Nephron progenitor cell (in vitro differentiated cells): ENCODE results near the gene CCDC85C.
A peak's percentile ranks its signal among the peaks of the same experiment; 100 is the strongest.

Source experiments
- DNase-seq: peaks from one replicate; pipeline ENCODE4 v3.0.0; 2021
- H3K27ac Mint-ChIP-seq: 2 replicates; pipeline ENCODE4 v1.8.0; 2021; ENCODE audit warnings: mild to moderate bottlenecking, moderate library complexity, mixed read lengths
- H3K27me3 Mint-ChIP-seq: 2 replicates; pipeline ENCODE4 v1.8.0; 2021; ENCODE audit warnings: mild to moderate bottlenecking, low read depth, mixed read lengths; ENCODE audit not compliant: poor library complexity
- H3K36me3 Mint-ChIP-seq: 2 replicates; pipeline ENCODE4 v1.8.0; 2021; ENCODE audit warnings: low read depth, mixed read lengths
- H3K4me1 Mint-ChIP-seq: 2 replicates; pipeline ENCODE4 v1.8.0; 2021; ENCODE audit warnings: mixed read lengths
- H3K4me3 Mint-ChIP-seq: 2 replicates; pipeline ENCODE4 v1.8.0; 2021; ENCODE audit warnings: mild to moderate bottlenecking, moderate library complexity, mixed read lengths
- H3K9me3 Mint-ChIP-seq: 2 replicates; pipeline ENCODE4 v1.8.0; 2021; ENCODE audit warnings: mild to moderate bottlenecking, moderate library complexity, mixed read lengths
- TF ChIP-seq, protein P1 (sequence below): fragments of 200-600 bp; sonication (generic); IDR thresholded peaks from 2 replicates; pipeline ENCODE4 v1.5.0; 2021; ENCODE audit warnings: antibody characterized with exemption

The CCDC85C gene

GRCh38 chr14:99510556-99511139 is 93.4 kb downstream of the CCDC85C start:
- Mint-ChIP-seq H3K27ac (no peak overlapping the region), H3K27me3 (peaks cover 2% of the 10 kb centered on the region), H3K4me1 (peaks cover 12% of the 10 kb centered on the region), H3K9me3 (no peaks in the 10 kb centered on the region), H3K36me3 (peaks cover 27% of the 10 kb centered on the region), H3K4me3 (no peak overlapping the region)
- TF ChIP-seq, protein P1, sequence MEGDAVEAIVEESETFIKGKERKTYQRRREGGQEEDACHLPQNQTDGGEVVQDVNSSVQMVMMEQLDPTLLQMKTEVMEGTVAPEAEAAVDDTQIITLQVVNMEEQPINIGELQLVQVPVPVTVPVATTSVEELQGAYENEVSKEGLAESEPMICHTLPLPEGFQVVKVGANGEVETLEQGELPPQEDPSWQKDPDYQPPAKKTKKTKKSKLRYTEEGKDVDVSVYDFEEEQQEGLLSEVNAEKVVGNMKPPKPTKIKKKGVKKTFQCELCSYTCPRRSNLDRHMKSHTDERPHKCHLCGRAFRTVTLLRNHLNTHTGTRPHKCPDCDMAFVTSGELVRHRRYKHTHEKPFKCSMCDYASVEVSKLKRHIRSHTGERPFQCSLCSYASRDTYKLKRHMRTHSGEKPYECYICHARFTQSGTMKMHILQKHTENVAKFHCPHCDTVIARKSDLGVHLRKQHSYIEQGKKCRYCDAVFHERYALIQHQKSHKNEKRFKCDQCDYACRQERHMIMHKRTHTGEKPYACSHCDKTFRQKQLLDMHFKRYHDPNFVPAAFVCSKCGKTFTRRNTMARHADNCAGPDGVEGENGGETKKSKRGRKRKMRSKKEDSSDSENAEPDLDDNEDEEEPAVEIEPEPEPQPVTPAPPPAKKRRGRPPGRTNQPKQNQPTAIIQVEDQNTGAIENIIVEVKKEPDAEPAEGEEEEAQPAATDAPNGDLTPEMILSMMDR: no peak
- no peak for DNase-seq

DNA sequence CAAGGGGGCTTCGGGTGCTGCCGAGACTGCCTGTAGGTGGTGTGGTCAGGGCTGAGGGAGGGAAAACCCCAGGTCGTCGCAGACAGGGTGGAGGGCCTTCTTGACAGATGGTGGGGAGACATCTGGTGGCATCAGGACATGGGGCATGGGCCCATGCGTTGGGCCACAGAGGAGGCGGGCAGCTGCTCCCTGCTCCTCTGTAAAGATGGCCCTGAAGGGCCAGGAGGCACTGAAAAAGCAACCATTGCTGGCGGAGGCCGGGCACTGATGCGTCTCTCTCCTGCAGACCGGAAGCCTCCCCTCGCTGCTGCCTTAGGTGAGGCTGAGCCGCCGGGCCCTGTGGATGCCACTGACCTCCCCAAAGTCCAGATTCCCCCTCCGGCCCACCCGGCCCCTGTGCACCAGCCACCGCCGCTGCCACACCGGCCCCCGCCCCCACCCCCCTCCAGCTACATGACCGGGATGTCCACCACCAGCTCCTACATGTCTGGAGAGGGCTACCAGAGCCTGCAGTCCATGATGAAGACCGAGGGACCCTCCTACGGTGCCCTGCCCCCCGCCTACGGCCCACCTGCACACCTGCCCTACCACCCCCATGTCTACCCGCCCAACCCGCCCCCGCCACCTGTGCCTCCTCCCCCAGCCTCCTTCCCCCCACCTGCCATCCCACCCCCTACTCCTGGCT is 94.0 kb downstream of the CCDC85C start:
- H3K36me3 Mint-ChIP-seq: peaks cover 32% of the 10 kb centered on the region
- no peak overlapping the region for H3K27ac Mint-ChIP-seq
- no peak overlapping the region for H3K4me3 Mint-ChIP-seq
- peaks cover 12% of the 10 kb centered on the region for H3K4me1 Mint-ChIP-seq
- no peaks in the 10 kb centered on the region for H3K9me3 Mint-ChIP-seq
- peaks cover 2% of the 10 kb centered on the region for H3K27me3 Mint-ChIP-seq
- TF ChIP-seq, protein P1: no peak
- DNase-seq: no peak

DNA sequence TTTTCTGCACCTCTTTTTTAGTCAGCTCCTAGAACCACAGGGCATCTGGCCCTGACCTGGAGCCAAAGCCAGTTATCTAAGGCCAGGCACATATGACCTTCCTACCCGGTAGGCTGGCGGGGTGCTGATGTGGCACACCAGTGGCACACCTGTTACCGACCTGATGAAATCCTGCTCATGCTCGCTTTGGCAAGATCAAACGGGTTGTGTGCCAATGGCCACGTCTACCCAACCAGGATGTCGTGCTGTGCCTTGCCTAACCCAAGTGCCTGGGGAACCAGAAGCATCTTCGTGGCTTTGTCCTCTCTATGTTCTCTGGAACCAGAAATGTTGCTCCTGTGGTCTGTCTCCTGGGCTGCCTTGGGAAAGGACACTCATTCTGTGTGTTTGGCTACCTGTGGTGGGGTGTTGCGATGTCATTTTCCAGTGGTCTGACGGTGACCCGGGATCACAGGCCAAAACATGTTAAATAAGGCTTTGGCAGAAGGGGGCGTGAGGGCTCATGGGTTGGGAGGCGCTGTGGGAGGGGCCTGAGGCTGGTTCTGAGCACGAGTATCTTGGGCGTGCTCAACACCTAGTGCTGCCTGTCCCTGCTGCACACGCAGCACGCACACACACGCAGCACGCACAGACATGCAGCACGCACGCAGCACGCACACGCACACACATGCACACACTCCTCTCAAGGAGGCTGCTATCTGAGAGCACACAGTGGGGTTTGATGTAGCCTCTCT is 94.9 kb downstream of the CCDC85C start:
- peaks cover 41% of the 10 kb centered on the region for H3K36me3 Mint-ChIP-seq
- peaks cover 2% of the 10 kb centered on the region for H3K27me3 Mint-ChIP-seq
- peak overlapping the region; percentile 87 for H3K27ac Mint-ChIP-seq
- TF ChIP-seq, protein P1: no peak
- no peak for DNase-seq
- no peak overlapping the region for H3K4me3 Mint-ChIP-seq
- H3K4me1 Mint-ChIP-seq: peaks cover 12% of the 10 kb centered on the region
- no peaks in the 10 kb centered on the region for H3K9me3 Mint-ChIP-seq

DNA sequence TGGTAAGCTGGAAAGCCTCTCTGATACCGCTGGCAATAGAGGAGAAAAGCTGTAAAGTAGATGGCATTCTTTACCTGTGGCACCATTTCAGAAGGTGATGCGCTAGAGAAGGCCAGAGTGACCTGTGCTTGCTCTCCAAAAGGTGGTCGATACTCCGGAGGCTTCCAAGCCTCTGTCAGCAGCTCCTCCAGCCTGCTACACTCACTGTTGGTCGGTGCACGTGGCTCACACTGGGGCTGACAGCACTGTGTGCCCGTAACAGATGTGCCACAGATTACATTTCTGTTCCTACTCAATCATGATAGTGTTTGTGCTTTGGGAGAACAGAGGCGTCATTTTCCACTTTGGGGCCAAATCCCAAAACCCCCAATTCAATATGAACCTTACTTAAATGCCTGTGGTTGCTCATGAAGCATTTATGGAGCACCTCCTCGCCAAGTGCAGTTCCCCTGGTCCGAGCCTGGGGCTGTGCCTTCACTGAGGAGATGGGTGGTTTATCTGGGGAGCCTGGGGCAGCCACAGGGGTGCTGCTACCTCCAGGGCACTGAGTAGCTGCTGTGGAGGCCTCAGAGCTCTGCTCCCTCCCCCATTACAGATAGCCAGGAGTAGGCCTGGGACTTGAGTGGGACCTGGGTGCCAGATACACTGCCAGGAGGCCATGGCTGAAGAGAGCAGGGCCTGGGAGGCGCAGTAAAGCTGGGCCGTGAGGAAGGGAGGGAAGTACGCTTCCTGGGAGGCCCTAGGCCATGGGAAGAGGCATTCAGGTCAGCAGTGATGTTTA is 96.0 kb downstream of the CCDC85C start:
- H3K36me3 Mint-ChIP-seq: peaks cover 51% of the 10 kb centered on the region
- TF ChIP-seq, protein P1: no peak
- peak overlapping the region; percentile 16 for H3K27ac Mint-ChIP-seq
- no peaks in the 10 kb centered on the region for H3K9me3 Mint-ChIP-seq
- peaks cover 5% of the 10 kb centered on the region for H3K27me3 Mint-ChIP-seq
- peaks cover 12% of the 10 kb centered on the region for H3K4me1 Mint-ChIP-seq
- H3K4me3 Mint-ChIP-seq: no peak overlapping the region
- DNase-seq: no peak

DNA sequence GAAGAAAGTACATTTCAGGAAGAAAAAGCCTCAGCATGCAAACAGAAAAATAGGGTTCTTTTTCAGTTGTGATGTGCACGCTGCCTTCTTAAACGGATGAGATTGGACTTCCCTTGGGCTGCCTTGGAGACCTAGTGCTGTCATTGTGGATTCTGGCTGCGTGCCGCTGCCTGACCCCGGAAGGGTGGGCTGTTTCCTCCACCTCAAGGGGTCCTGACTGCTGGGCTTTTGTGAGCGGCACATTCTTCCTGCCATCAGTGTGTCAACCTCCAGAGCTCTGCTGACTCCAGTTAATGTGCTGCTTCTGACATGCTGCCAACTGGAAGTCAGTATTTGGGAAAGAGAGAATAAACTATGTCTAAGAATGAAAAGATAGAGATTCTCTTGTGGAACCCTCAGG is 97.7 kb downstream of the CCDC85C start:
- Mint-ChIP-seq H3K4me1 (peaks cover 12% of the 10 kb centered on the region), H3K4me3 (no peak overlapping the region), H3K36me3 (peaks cover 62% of the 10 kb centered on the region), H3K9me3 (no peaks in the 10 kb centered on the region), H3K27me3 (peaks cover 5% of the 10 kb centered on the region), H3K27ac (peak overlapping the region; percentile 19)
- DNase-seq: no peak
- TF ChIP-seq, protein P1: no peak
